Measurements from ENCODE around the gene LIPN. TPM values are rescaled to one million over a fixed set of nuclear protein-coding genes. Genes with fewer than 3 reads are reported as not detected.

Gene LIPN
- total and polyA plus RNA-seq, 4 donors: 0.34 to 2.6 (median 0.55) TPM; not detected in 1

DNA sequence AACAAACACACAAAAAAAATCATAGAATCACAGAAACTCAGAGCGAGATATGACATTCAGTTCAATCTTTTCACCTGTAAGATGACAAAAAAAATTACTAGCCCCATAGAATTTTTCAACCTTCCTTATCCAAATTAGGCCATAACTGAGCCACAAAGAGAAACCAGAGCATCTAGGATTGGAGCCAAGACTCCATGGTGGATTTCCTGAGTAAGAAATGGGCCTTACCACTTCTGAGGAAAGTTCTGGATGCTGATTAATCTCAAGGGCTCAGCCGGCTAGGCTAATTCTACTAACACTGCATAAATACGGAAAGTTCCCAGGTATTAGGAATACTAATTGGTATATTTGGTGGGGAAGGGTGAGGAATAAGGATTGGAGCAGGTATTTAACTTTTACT, 59.5 kb downstream of the LIPN start:
- TF ChIP-seq, protein P1, sequence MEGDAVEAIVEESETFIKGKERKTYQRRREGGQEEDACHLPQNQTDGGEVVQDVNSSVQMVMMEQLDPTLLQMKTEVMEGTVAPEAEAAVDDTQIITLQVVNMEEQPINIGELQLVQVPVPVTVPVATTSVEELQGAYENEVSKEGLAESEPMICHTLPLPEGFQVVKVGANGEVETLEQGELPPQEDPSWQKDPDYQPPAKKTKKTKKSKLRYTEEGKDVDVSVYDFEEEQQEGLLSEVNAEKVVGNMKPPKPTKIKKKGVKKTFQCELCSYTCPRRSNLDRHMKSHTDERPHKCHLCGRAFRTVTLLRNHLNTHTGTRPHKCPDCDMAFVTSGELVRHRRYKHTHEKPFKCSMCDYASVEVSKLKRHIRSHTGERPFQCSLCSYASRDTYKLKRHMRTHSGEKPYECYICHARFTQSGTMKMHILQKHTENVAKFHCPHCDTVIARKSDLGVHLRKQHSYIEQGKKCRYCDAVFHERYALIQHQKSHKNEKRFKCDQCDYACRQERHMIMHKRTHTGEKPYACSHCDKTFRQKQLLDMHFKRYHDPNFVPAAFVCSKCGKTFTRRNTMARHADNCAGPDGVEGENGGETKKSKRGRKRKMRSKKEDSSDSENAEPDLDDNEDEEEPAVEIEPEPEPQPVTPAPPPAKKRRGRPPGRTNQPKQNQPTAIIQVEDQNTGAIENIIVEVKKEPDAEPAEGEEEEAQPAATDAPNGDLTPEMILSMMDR (IDR thresholded peaks at IDR 0.05; ENCODE audit: control extremely low read depth, extremely low read depth): no peak
- Histone ChIP-seq H3K4me3 (no peak overlapping the region), H3K9ac (ENCODE audit: insufficient read depth in 1 of 2, low read length in 2 of 2) (no peak overlapping the region), H3K9me3 (ENCODE audit: control insufficient read depth in 4 of 4, insufficient read depth in 3 of 4, low read length in 3 of 4) (no peaks in the 10 kb centered on the region), H3K27ac (ENCODE audit: low read depth in 1 of 2, low read length in 1 of 2) (no peak overlapping the region), H3K27me3 (ENCODE audit: control insufficient read depth in 3 of 3, insufficient read depth in 3 of 3, low read length in 2 of 3) (no peaks in the 10 kb centered on the region), H3K36me3 (ENCODE audit: control insufficient read depth in 4 of 4, insufficient read depth in 4 of 4, low read length in 4 of 4) (no peaks in the 10 kb centered on the region), H3K4me1 (ENCODE audit: control insufficient read depth in 5 of 5, insufficient read depth in 5 of 5, low read length in 5 of 5) (peaks cover 0 to 10% (median 0%) of the 10 kb centered on the region in 5 donors)
- ATAC-seq (ENCODE audit: insufficient read depth, low FRiP score): no peak
- DNase-seq: no peak
- 88 to 92% methylated on average over 3 of the region's 3 CpGs for WGBS, 2 donors

DNA sequence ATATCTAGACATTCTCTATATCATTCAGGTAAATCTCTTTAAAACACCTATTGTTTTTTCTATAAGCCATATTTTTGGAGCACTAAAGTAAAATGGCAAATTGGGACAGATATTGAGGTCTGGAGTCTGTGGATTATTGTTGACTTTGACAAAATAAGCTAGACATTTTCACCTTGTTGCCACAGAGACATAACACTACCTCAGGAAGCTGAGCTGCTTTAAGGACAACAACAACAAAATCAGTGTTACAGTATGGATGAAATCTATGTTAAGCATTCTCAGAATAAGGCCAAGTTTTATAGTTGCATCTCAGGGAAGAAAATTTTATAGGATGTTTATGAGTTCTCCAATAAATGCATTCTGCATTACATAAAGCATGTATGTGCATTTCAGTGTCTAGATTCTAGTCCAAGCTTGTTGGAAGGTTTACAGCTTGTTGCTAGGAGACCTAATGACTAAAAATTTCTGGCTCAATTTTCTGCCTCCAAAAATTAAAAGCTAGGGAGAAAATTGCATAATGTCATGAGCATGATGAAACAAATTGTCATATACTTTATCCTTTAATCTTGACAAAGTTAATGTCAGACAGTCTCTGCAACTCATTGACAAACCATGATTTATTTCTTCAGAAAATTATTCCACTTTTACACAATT, 61.1 kb downstream of the LIPN start:
- Histone ChIP-seq H3K4me3 (no peak overlapping the region), H3K4me1 (ENCODE audit: control insufficient read depth in 5 of 5, insufficient read depth in 5 of 5, low read length in 5 of 5) (peaks cover 0 to 10% (median 0%) of the 10 kb centered on the region in 5 donors), H3K36me3 (ENCODE audit: control insufficient read depth in 4 of 4, insufficient read depth in 4 of 4, low read length in 4 of 4) (no peaks in the 10 kb centered on the region), H3K27me3 (ENCODE audit: control insufficient read depth in 3 of 3, insufficient read depth in 3 of 3, low read length in 2 of 3) (no peaks in the 10 kb centered on the region), H3K9ac (ENCODE audit: insufficient read depth in 1 of 2, low read length in 2 of 2) (no peak overlapping the region), H3K9me3 (ENCODE audit: control insufficient read depth in 4 of 4, insufficient read depth in 3 of 4, low read length in 3 of 4) (no peaks in the 10 kb centered on the region), H3K27ac (ENCODE audit: low read depth in 1 of 2, low read length in 1 of 2) (no peak overlapping the region)
- ATAC-seq (ENCODE audit: insufficient read depth, low FRiP score): no peak
- DNase-seq: peak in 2 of 3 donors; percentile 97
- TF ChIP-seq, protein P1 (IDR thresholded peaks at IDR 0.05; ENCODE audit: control extremely low read depth, extremely low read depth): no peak

DNA sequence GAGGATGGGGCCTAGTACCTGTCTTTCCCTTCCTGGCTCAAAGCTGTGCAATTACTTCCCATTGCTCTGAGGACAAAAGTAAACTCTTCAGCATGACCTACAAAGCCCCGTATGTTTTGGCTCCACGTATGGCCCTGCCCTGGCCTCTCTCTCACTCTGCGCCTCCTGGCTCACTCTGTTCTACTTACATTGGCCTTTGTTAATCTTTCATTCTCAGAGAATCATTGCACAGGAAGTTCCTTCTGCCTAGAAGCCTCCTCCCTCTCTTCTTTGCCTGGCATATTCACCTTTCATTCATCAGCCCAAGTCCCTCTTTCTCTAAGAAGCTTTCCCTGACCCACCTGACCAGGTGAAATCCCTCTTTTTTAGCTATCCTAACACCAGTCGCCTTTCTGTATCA, 66.6 kb downstream of the LIPN start:
- ATAC-seq (ENCODE audit: insufficient read depth, low FRiP score): no peak
- 76 to 89% methylated on average over 4 of the region's 4 CpGs for WGBS, 2 donors

More for the DNA sequence above, 66.6 kb downstream of the LIPN start:
- DNase-seq: no peak
- H3K27ac ChIP-seq (ENCODE audit: low read depth in 1 of 2, low read length in 1 of 2): no peak overlapping the region
- TF ChIP-seq, protein P1 (IDR thresholded peaks at IDR 0.05; ENCODE audit: control extremely low read depth, extremely low read depth): no peak
- H3K36me3 ChIP-seq (ENCODE audit: control insufficient read depth in 4 of 4, insufficient read depth in 4 of 4, low read length in 4 of 4): no peaks in the 10 kb centered on the region
- no peaks in the 10 kb centered on the region for H3K27me3 ChIP-seq (ENCODE audit: control insufficient read depth in 3 of 3, insufficient read depth in 3 of 3, low read length in 2 of 3)
- peaks cover 0 to 4% (median 0%) of the 10 kb centered on the region in 5 donors for H3K4me1 ChIP-seq (ENCODE audit: control insufficient read depth in 5 of 5, insufficient read depth in 5 of 5, low read length in 5 of 5)
- H3K9me3 ChIP-seq (ENCODE audit: control insufficient read depth in 4 of 4, insufficient read depth in 3 of 4, low read length in 3 of 4): no peaks in the 10 kb centered on the region
- H3K9ac ChIP-seq (ENCODE audit: insufficient read depth in 1 of 2, low read length in 2 of 2): no peak overlapping the region
- no peak overlapping the region for H3K4me3 ChIP-seq
